Left renal cortex interstitium (tissue), 4 donors: Measurements from ENCODE around the gene STK38. TPM values are rescaled to one million over a fixed set of nuclear protein-coding genes. Genes with fewer than 3 reads are reported as not detected.

Experiments
- polyA plus RNA-seq, 4 donors: library from polyadenylated mRNA; unstranded; fragments of 120-200 nt; gene quantifications; one replicate each; pipeline ENCODE4 v1.2.1, GENCODE V29; 2013; ENCODE audit not compliant: insufficient read length in 4 of 4

The STK38 gene
- polyA plus RNA-seq, 4 donors, result 40.3 to 60.5 (median 50.0) TPM

Other genes starting within 250 kb of the STK38 start
- gene BNIP5, start 210.6 kb downstream of the STK38 start, polyA plus RNA-seq, result under 1 TPM; 0.09 to 0.30 (median 0.20) TPM
- under 1 TPM in 3 of 4 donors, not detected in 1; 0.09 to 0.27 (median 0.17) TPM for gene ETV7, start 159.8 kb downstream of the STK38 start, polyA plus RNA-seq
- under 1 TPM in 2 of 4 donors, not detected in 2; 0.08 to 0.11 TPM for gene PXT1, start 104.6 kb downstream of the STK38 start, polyA plus RNA-seq
- gene KCTD20, start 104.5 kb downstream of the STK38 start, polyA plus RNA-seq, result 10 to 100 TPM; 43.8 to 53.8 (median 50.2) TPM
- 100 to 1,000 TPM; 540 to 635 (median 592) TPM for gene SRSF3, start 46.9 kb upstream of the STK38 start, polyA plus RNA-seq
- 10 to 100 TPM in 3 of 4 donors, 1 to 10 TPM in 1; 9.4 to 16.3 (median 11.6) TPM for gene CDKN1A, start 131.2 kb upstream of the STK38 start, polyA plus RNA-seq
- under 1 TPM in 2 of 4 donors, not detected in 2; 0.06 to 0.23 TPM for gene RAB44, start 150.3 kb upstream of the STK38 start, polyA plus RNA-seq